A673 (cell line): ENCODE results near the gene FBXO42.

Source experiments
- EZH2 ChIP-seq: fragments of 200-600 bp; sonication (generic); IDR thresholded peaks from 2 replicates; pipeline ENCODE4 v1.6.1; 2017; ENCODE audit warnings: borderline replicate concordance, low read depth, mild to moderate bottlenecking, mixed read lengths, antibody characterized with exemption, low read length; ENCODE audit not compliant: poor library complexity, severe bottlenecking
- TF ChIP-seq, protein P1 (sequence below): fragments of 300-800, 200-600 bp; sonication (generic); conservative IDR thresholded peaks from 2 replicates; pipeline ENCODE4 v1.5.1; 2017; ENCODE audit warnings: low read depth, mild to moderate bottlenecking, antibody characterized with exemption, low read length, moderate library complexity, mixed read lengths

DNA sequence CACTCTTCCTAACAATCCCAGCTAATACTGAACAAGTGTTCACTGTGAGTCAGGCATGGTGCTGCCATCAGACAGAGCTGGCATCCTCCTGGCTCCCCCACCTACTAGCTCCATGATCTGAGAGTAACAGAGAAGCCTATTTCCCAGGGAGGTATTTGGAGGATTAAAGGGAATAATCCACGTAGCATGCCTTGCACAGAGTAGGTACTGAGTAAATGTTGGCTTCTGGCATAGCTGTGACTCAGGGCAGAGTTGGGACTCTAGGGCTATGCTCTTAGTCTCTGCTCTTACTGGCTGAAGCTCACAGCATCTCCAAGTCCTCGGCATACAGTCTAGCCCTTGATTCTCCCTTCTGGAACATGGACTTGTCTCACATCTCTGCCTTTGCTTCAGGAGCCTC lies 148.1 kb downstream of the FBXO42 start:
- TF ChIP-seq, protein P1, sequence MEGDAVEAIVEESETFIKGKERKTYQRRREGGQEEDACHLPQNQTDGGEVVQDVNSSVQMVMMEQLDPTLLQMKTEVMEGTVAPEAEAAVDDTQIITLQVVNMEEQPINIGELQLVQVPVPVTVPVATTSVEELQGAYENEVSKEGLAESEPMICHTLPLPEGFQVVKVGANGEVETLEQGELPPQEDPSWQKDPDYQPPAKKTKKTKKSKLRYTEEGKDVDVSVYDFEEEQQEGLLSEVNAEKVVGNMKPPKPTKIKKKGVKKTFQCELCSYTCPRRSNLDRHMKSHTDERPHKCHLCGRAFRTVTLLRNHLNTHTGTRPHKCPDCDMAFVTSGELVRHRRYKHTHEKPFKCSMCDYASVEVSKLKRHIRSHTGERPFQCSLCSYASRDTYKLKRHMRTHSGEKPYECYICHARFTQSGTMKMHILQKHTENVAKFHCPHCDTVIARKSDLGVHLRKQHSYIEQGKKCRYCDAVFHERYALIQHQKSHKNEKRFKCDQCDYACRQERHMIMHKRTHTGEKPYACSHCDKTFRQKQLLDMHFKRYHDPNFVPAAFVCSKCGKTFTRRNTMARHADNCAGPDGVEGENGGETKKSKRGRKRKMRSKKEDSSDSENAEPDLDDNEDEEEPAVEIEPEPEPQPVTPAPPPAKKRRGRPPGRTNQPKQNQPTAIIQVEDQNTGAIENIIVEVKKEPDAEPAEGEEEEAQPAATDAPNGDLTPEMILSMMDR: no peak
- TF ChIP-seq EZH2: no peak
